GM18858 (cell line): ENCODE measurements around the gene NKX2-2.
A peak's percentile ranks its signal among the peaks of the same experiment; 100 is the strongest.

Experiments used
- ATAC-seq: cut with Tn5 transposase; IDR thresholded peaks from one replicate; pipeline ENCODE4 v1.9.1; 2021; ENCODE audit not compliant: unreplicated experiment

NKX2-2 gene

GRCh38 chr20:21513881-21514540 lies at the start of gene NKX2-2:
Gene NKX2-2, minus strand, starts transcription at chr20:21514064. Its CDS starts 395 bp downstream, at chr20:21513669.
- ATAC-seq = no peak

- no peak for ATAC-seq
Observed at GRCh38 chr20:21562656-21563055, 48.8 kb upstream of the NKX2-2 start.

DNA sequence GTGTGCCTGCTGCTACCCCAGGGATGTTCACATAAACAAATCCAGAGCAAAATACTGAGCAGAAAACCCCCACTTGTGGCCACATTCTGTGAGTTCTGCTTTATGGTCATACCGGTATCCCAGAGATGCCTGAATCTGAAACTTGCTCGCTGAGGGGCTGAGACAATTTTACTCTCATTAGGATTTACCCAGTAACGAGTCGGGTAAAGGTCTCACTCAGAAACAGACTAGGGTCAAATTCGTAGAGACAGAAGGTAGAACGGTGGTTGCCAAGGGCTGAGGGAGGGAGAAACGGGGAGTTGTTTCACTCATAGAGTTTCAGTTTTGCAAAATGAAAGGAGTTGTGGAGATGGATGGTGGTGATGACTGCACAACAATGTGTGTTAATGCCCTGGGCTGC lies 45.4 kb upstream of the NKX2-2 start:
- peak; percentile 76 for ATAC-seq

- no peak for ATAC-seq
Observed at GRCh38 chr20:21557241-21558020, 43.6 kb upstream of the NKX2-2 start.

DNA sequence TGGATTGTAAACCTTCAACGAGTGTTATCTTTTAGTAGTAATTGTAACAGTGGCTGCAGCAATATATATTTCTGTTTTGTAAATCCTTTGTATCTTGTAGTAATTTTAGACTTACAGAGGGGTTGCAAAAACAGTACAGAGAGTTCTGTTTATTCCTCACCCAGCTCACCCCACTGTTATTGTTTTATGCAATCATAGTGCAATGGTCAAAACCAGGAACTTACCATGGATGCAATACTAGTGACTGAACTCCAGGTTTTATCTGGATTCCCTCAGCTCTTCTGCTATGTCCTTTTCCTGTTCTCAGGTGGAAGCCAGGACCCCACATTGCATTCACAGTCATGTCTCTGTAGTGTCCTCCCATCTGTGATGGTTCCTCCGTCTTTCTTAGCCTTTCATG lies 42.5 kb upstream of the NKX2-2 start:
- no peak for ATAC-seq

GRCh38 chr20:21555470-21556120 lies 41.7 kb upstream of the NKX2-2 start:
- no peak for ATAC-seq

DNA sequence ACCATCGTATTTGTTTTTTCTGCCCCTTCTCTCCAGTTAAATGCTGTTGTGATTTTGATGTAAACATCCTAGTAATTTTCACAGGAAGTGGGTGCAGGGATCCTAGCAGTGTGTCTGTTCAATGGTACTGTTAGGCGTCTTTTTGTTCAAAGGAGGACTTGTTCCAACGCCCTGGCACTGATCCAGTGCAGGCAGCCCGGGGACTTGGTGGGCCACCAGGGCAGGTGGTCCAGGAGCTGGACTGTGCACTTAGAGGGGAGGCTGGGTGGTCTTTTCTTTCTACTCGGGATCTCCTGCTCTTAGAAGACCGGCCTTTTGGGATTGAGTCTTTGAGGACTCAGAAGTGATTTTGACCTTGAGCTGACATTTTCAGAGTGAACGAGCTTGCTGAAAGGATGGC lies 41.1 kb upstream of the NKX2-2 start:
- ATAC-seq = no peak

DNA sequence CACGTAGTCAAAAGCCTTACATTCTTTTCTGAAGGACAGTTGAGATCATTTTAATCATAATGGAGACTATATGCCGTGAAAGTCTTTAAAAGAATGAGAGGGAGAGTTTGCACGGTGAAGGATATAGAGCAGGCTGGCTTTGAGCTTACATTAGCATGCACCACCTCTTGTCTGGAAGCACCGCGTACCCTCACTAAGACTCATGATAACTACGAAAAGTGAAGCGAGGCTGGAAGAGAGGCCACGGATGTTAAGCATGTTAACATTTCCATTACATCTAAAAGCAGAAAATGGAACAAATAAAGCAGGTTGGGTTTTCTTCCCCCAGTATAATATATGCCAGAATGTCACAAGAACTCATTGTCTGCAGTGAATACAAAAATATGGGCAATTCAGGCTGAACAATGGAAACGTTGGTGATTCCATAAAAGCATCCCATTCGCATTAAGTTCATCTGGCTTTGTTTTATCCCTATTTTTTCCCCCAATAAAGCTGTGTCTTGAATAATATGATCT lies 40.6 kb upstream of the NKX2-2 start:
- no peak for ATAC-seq

DNA sequence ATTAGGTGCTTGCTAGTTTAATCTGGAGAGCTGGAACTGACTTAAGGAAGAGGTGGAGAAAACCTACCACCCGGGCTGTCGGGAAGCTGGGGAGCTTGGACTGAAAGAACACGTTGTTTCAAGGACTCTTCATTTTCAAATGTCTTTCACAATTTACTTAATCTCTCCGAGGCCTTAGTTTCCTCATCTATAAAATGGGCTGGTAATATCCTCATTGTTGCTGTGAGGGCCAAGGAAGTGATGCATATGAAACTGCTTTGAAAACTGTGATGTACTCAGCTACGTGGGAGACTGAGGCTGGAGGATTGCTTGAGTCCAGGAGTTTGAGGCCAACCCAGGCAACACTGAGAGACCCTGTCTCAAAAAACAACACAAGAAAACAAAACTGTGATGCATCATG lies 36.7 kb upstream of the NKX2-2 start:
- no peak for ATAC-seq

GRCh38 chr20:21548390-21549035 lies 34.6 kb upstream of the NKX2-2 start:
- ATAC-seq = peak; percentile 76

GRCh38 chr20:21546355-21546754 lies 32.5 kb upstream of the NKX2-2 start:
- no peak for ATAC-seq

GRCh38 chr20:21539512-21539911 lies 25.6 kb upstream of the NKX2-2 start:
- no peak for ATAC-seq

DNA sequence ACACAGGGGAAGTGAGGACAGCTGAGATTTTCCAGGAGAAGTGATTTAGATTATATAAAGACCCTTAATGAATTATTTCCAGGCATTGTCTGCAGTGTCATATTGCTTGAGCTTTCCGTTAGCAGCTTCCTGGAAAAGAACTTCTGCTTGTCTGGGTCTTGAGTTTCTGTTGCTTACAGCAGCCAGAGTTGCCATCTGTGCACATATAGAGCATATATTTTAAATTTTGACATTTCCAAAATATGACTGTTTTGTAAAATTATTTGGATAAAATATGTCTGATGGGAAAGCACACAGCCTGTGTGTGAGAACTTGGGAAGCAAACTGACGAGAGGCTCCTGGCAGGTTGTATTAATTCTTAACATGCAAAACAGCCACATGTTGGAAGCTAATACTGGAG lies 21.0 kb upstream of the NKX2-2 start:
- no peak for ATAC-seq

DNA sequence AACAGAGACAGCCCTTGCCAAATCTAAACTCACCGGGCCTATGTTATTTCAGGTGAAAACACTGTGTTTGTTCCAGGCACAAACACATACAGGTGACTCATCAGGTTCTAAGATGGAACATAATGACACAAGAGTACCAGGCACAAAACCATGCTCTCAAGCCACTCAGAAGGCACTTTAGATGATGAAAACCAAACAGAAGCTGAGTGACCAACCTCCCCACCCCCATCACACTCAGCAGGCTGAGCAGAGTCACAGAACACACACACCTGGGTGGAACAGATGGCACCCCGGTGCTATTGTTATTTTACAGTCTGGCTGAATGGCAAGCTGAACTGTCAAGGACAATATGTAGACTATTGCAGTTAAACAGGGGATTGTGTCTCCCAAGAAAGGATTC lies 20.6 kb upstream of the NKX2-2 start:
- ATAC-seq = no peak

DNA sequence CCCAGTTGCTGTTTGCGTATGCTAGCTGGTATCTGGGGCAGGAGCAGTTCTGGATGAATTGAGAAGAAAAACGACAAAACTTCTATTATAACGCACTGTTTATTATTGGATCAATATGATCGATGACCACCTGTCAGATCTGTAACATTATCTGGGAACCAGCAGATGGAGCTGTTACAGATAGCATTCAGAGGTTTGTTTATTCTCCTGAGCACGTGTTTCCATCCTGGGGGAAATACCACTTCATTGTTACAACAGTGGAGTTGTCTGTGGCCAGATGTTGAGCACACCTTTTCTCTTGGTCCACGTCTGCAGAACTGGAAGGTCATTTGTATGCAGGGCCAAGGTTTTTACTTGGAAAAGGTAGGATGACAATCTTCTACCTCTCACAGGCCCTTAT lies 16.0 kb upstream of the NKX2-2 start:
- no peak for ATAC-seq

DNA sequence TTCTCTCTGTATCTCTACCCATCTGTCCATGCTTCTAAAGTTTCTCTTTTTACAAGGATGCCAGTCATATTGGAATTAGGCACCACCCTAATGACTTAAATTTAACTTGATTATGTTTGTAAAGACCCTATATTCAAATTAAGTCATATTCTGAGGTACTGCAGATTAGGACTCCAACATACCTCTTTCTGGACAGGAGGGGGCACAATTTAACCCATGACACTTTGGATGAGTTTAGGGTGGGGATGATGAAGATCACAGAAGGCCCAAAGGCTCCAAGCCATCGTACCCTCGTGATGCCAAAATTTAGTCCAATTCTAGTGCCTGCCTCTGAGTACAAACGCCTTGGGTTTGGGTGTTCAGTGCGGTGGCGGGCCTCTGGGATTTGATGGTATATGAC lies 15.0 kb upstream of the NKX2-2 start:
- ATAC-seq = no peak

DNA sequence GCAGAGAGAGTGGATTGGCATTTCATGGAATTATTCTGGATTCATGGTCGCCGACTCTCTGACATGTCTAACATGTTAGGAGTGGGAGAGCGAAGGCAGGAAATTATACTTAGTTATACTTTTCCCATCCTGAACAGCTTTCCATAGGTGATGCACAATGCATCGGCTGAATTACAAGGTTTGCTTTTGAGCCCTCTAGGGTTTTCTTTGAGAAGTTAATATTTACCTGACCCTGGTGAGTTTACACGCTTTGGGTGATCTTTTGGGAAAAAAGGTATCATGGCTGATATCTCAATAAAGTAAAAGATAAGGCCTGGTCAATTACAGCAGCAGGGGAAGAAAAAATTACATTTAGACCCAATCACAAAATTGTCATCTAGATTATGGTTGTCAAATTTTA lies 14.0 kb upstream of the NKX2-2 start:
- no peak for ATAC-seq

GRCh38 chr20:21526776-21527175 lies 12.9 kb upstream of the NKX2-2 start:
- ATAC-seq = no peak

- no peak for ATAC-seq
Observed at GRCh38 chr20:21523895-21524294, 10.0 kb upstream of the NKX2-2 start.

GRCh38 chr20:21523281-21523868 lies 9.5 kb upstream of the NKX2-2 start:
- ATAC-seq = no peak
